Breast epithelium (tissue), 4 donors: ENCODE results near the gene KCTD8. TPM values are rescaled to one million over a fixed set of nuclear protein-coding genes. Genes with fewer than 3 reads are reported as not detected.

Experiments
- DNase-seq, 2 donors: peaks; one replicate each; pipeline ENCODE4 v3.0.0-alpha.2; 2019; ENCODE audit warnings: low spot score in 2 of 2
- H3K27ac ChIP-seq, 2 donors: fragments of 200-600 bp; sonication (generic) in 1 of 2; one replicate each; pipeline ENCODE4 v1.5.1; 2016 to 2019; ENCODE audit warnings: mild to moderate bottlenecking in 1 of 2
- H3K27me3 ChIP-seq, 2 donors: fragments of 200-600 bp; sonication (generic) in 1 of 2; one replicate each; pipeline versions ENCODE4 v1.5.1 to v1.6.0; 2017 to 2019; ENCODE audit warnings: control low read depth in 1 of 2, mild to moderate bottlenecking in 1 of 2
- H3K36me3 ChIP-seq: fragments of 200-600 bp; one replicate; pipeline ENCODE4 v1.5.1; 2019
- H3K4me1 ChIP-seq, 2 donors: fragments of 200-600 bp; sonication (generic); one replicate each; pipeline ENCODE4 v1.5.1; 2016 to 2019; ENCODE audit warnings: control low read depth in 1 of 2
- H3K4me3 ChIP-seq, 3 donors: fragments of 200-600 bp; sonication (generic); 1 replicate in 2 of 3; 2 replicates in 1 of 3; pipeline ENCODE4 v1.5.1; 2016 to 2019; ENCODE audit warnings: mild to moderate bottlenecking in 3 of 3, moderate library complexity in 2 of 3
- H3K9me3 ChIP-seq, 2 donors: fragments of 200-600 bp; sonication (generic) in 1 of 2; one replicate each; pipeline ENCODE4 v1.5.1; 2016 to 2019; ENCODE audit warnings: control low read depth in 1 of 2
- CTCF ChIP-seq, 3 donors: fragments of 450-650 bp; IDR thresholded peaks; one replicate each; pipeline ENCODE4 v1.5.1; 2016 to 2017; ENCODE audit warnings: antibody characterized with exemption in 3 of 3, mild to moderate bottlenecking in 3 of 3, moderate library complexity in 3 of 3
- POLR2A ChIP-seq: fragments of 450-650 bp; IDR thresholded peaks from one replicate; pipeline ENCODE4 v1.6.1; 2016; ENCODE audit warnings: antibody characterized with exemption, mild to moderate bottlenecking, moderate library complexity
- POLR2AphosphoS5 ChIP-seq, 3 donors: sonication (generic); formaldehyde crosslinking; IDR thresholded peaks; one replicate each; pipeline ENCODE4 v1.6.1; 2017; ENCODE audit warnings: antibody characterized with exemption in 3 of 3
- intact Hi-C: fragments of 100-400 bp; cut with DNase I; formaldehyde crosslinking; loops from one replicate; pipeline ENCODE4 v1.15.1; 2023; ENCODE audit warnings: low total_unique reads
- total RNA-seq, 3 donors: library from RNA; depleted of rRNA; stranded (reverse); fragments of >200 nt; gene quantifications; one replicate each; pipeline ENCODE4 v1.1.0, GENCODE V29; 2016

Gene KCTD8
- total RNA-seq, 3 donors from 2014 or later: 0.33 to 1.9 (median 0.48) TPM

- Histone ChIP-seq H3K27ac (no peak overlapping the region), H3K27me3 (no peaks in the 10 kb centered on the region)
- intact Hi-C loops: no loop called here
Measured at GRCh38 chr4:44421330-44422065, 27.1 kb downstream of the KCTD8 start.

GRCh38 chr4:44415251-44415650 lies 33.4 kb downstream of the KCTD8 start:
- Histone ChIP-seq H3K27ac (no peak overlapping the region), H3K4me1 (no peaks in the 10 kb centered on the region), H3K27me3 (no peaks in the 10 kb centered on the region), H3K36me3 (no peaks in the 10 kb centered on the region), H3K9me3 (no peaks in the 10 kb centered on the region), H3K4me3 (no peak overlapping the region)
- intact Hi-C loops: loop anchor here (5.0 kb wide), 1 partner anchor 633 kb away; no protein-coding TSS in a partner anchor
- no peak for DNase-seq
- TF ChIP-seq CTCF (IDR thresholded peaks at IDR 0.05): no peak
- TF ChIP-seq POLR2A: no peak

More at GRCh38 chr4:44421330-44422065, 27.1 kb downstream of the KCTD8 start:
- Histone ChIP-seq H3K4me1 (no peaks in the 10 kb centered on the region), H3K4me3 (no peak overlapping the region), H3K9me3 (no peaks in the 10 kb centered on the region), H3K36me3 (no peaks in the 10 kb centered on the region)
- DNase-seq: no peak
- no peak for TF ChIP-seq POLR2AphosphoS5 (IDR thresholded peaks at IDR 0.05)
- no peak for TF ChIP-seq CTCF (IDR thresholded peaks at IDR 0.05)
- TF ChIP-seq POLR2A: no peak

GRCh38 chr4:44368413-44369167 lies 80.0 kb downstream of the KCTD8 start:
- H3K27ac ChIP-seq: no peak overlapping the region
- no peak overlapping the region for H3K4me3 ChIP-seq
- no peaks in the 10 kb centered on the region for H3K27me3 ChIP-seq
- H3K9me3 ChIP-seq: no peaks in the 10 kb centered on the region
- H3K4me1 ChIP-seq: no peaks in the 10 kb centered on the region
- H3K36me3 ChIP-seq: no peaks in the 10 kb centered on the region
- intact Hi-C loops: no loop called here
- no peak for TF ChIP-seq POLR2A
- no peak for TF ChIP-seq POLR2AphosphoS5 (IDR thresholded peaks at IDR 0.05)
- no peak for TF ChIP-seq CTCF (IDR thresholded peaks at IDR 0.05)
- DNase-seq: no peak

GRCh38 chr4:44354172-44354571 lies 94.4 kb downstream of the KCTD8 start:
- Histone ChIP-seq H3K27me3 (no peaks in the 10 kb centered on the region), H3K4me3 (no peak overlapping the region), H3K36me3 (no peaks in the 10 kb centered on the region), H3K4me1 (no peaks in the 10 kb centered on the region), H3K9me3 (no peaks in the 10 kb centered on the region), H3K27ac (no peak overlapping the region)
- intact Hi-C loops: no loop called here
- no peak for DNase-seq
- no peak for TF ChIP-seq CTCF (IDR thresholded peaks at IDR 0.05)
- no peak for TF ChIP-seq POLR2A
- no peak for TF ChIP-seq POLR2AphosphoS5 (IDR thresholded peaks at IDR 0.05)

GRCh38 chr4:44351069-44351468 lies 97.5 kb downstream of the KCTD8 start:
- no peak for TF ChIP-seq POLR2A
- no peak for TF ChIP-seq POLR2AphosphoS5 (IDR thresholded peaks at IDR 0.05)
- intact Hi-C loops: no loop called here
- H3K9me3 ChIP-seq: no peaks in the 10 kb centered on the region
- no peaks in the 10 kb centered on the region for H3K36me3 ChIP-seq
- H3K27me3 ChIP-seq: no peaks in the 10 kb centered on the region
- H3K4me3 ChIP-seq: no peak overlapping the region
- DNase-seq: no peak
- no peak overlapping the region for H3K27ac ChIP-seq
- H3K4me1 ChIP-seq: no peaks in the 10 kb centered on the region
